ENCODE data around the gene TGFB1I1. TPM values are rescaled to one million over a fixed set of nuclear protein-coding genes. Genes with fewer than 3 reads are reported as not detected.

Gene TGFB1I1
- total and polyA plus RNA-seq, 2 of the 13 experiments (the other 11 are each of a cell fraction or from before 2014, with no cell fraction given), result 0.80 to 2.9 TPM

GRCh38 chr16:31439519-31439918 lies 32.4 kb upstream of the TGFB1I1 start:
- WGBS (ENCODE audit: low lambda C conversion rate), result 49% methylated on average over 3 of the region's 3 CpGs
- H3K27ac ChIP-seq (ENCODE audit: extremely low read length, insufficient read depth, low read length), result no peak overlapping the region
- intact Hi-C loops (cut with micrococcal nuclease; ENCODE audit: unreplicated experiment), result no loop called here
- no TSS peak for BruUV-seq (replicated peaks)
- no peaks in the 10 kb centered on the region for H3K9me3 ChIP-seq (ENCODE audit: low read length)
- POLR2A ChIA-PET, result interaction anchor here (1.3 kb wide), 1 partner anchor 14 kb away, joined by 4 read pairs; no protein-coding TSS in a partner anchor
- no peak overlapping the region for H3K9ac ChIP-seq (ENCODE audit: insufficient read depth, low read depth, low read length)
- no peaks in the 10 kb centered on the region for H3K79me2 ChIP-seq (ENCODE audit: insufficient read depth, low read length)
- no peaks in the 10 kb centered on the region for H4K20me1 ChIP-seq (ENCODE audit: insufficient read depth, low read length)
- in situ Hi-C loops (cut with HindIII; ENCODE audit: extremely low pct_ligation_motif_present, low pct_unique_long_range_greater_than_20kb), result loop anchor here (25.0 kb wide), 1 partner anchor 227 kb away; the partner anchor contains the start of genes PYCARD, PYDC1 and TRIM72
- CTCF ChIA-PET (ENCODE audit: low intra/inter-chr PET ratio, low total read pairs), result no interaction called here
- no peak for DNase-seq (ENCODE audit: low spot score)
- H2AFZ ChIP-seq (ENCODE audit: low read length), result no peak overlapping the region
- no peak overlapping the region for H3K4me3 ChIP-seq (replicated peaks in 1 of 3; ENCODE audit: insufficient read depth in 1 of 3, low read depth in 2 of 3, low read length in 3 of 3)
- H3K4me1 ChIP-seq (ENCODE audit: insufficient read depth, low read length), result peaks cover 6% of the 10 kb centered on the region; the same call in 1 of the 2 replicates
- no peaks in the 10 kb centered on the region for H3K36me3 ChIP-seq (replicated peaks in 1 of 2; ENCODE audit: control insufficient read depth in 1 of 2, insufficient read depth in 2 of 2, low read length in 2 of 2)
- no peak for FAIRE-seq
- TF ChIP-seq ZNF768 (CRISPR knock-in tag; IDR thresholded peaks at IDR 0.05) (no peak), TEAD3 (CRISPR knock-in tag; optimal IDR thresholded peaks at IDR 0.05; ENCODE audit: borderline replicate concordance) (no peak), ZNF256 (CRISPR knock-in tag; conservative IDR thresholded peaks at IDR 0.05) (no peak), ARHGAP35 (CRISPR knock-in tag; IDR thresholded peaks at IDR 0.05; ENCODE audit: borderline replicate concordance) (no peak)
- ATAC-seq, result no peak
- no peak overlapping the region for H3K4me2 ChIP-seq (ENCODE audit: low read depth, low read length)
- peaks cover 1 to 19% of the 10 kb centered on the region in 2 experiments; a peak in 2 of 5 replicates for H3K27me3 ChIP-seq (ENCODE audit: control insufficient read depth in 1 of 2, insufficient read depth in 2 of 2, low read length in 2 of 2)

- TF ChIP-seq CEBPB (IDR thresholded peaks at IDR 0.05; ENCODE audit: borderline replicate concordance, low read depth, low read length), result no peak
- no peak for TF ChIP-seq ZNF574 (CRISPR knock-in tag; IDR thresholded peaks at IDR 0.05)
- no peak for TF ChIP-seq HMG20A (CRISPR knock-in tag; IDR thresholded peaks at IDR 0.05; ENCODE audit: borderline replicate concordance)
- TF ChIP-seq ZNF383 (CRISPR knock-in tag; IDR thresholded peaks at IDR 0.05; ENCODE audit: borderline replicate concordance), result no peak
- Histone ChIP-seq H3K9me3 (ENCODE audit: low read length) (no peaks in the 10 kb centered on the region), H2AFZ (ENCODE audit: low read length) (no peak overlapping the region), H3K27ac (ENCODE audit: extremely low read length, insufficient read depth, low read length) (no peak overlapping the region), H3K36me3 (replicated peaks in 1 of 2; ENCODE audit: control insufficient read depth in 1 of 2, insufficient read depth in 2 of 2, low read length in 2 of 2) (no peaks in the 10 kb centered on the region), H3K79me2 (ENCODE audit: insufficient read depth, low read length) (no peaks in the 10 kb centered on the region), H3K4me2 (ENCODE audit: low read depth, low read length) (no peak overlapping the region), H3K4me1 (ENCODE audit: insufficient read depth, low read length) (peaks cover 6% of the 10 kb centered on the region; the same call in 1 of the 2 replicates), H3K9ac (ENCODE audit: insufficient read depth, low read depth, low read length) (no peak overlapping the region), H4K20me1 (ENCODE audit: insufficient read depth, low read length) (no peaks in the 10 kb centered on the region), H3K4me3 (replicated peaks in 1 of 3; ENCODE audit: insufficient read depth in 1 of 3, low read depth in 2 of 3, low read length in 3 of 3) (no peak overlapping the region), H3K27me3 (ENCODE audit: control insufficient read depth in 1 of 2, insufficient read depth in 2 of 2, low read length in 2 of 2) (peaks cover 0 to 17% of the 10 kb centered on the region in 2 experiments; a peak in 2 of 5 replicates)
- ATAC-seq (no peak), FAIRE-seq (no peak), DNase-seq (ENCODE audit: low spot score) (no peak)
- ChIA-PET CTCF (ENCODE audit: low intra/inter-chr PET ratio, low total read pairs) (no interaction called here), POLR2A (interaction anchor here (1.0 to 1.3 kb wide), 2 partner anchors 11 to 13 kb away, joined by 3 to 4 read pairs; no protein-coding TSS in a partner anchor)
- no TSS peak for BruUV-seq (replicated peaks)
- in situ Hi-C loops (cut with HindIII; ENCODE audit: extremely low pct_ligation_motif_present, low pct_unique_long_range_greater_than_20kb) (loop anchor here (25.0 kb wide), 1 partner anchor 228 kb away; the partner anchor contains the start of genes PYCARD, PYDC1 and TRIM72), intact Hi-C loops (cut with micrococcal nuclease; ENCODE audit: unreplicated experiment) (loop anchor here (5.0 kb wide), 1 partner anchor 238 kb away; the partner anchor contains the start of gene PYCARD)
- 44% methylated on average over 4 of the region's 4 CpGs for WGBS (ENCODE audit: low lambda C conversion rate)
Measured at GRCh38 chr16:31440516-31441184, 31.3 kb upstream of the TGFB1I1 start.
